Activated naive CD8-positive, alpha-beta T cell treated with anti-CD3 and anti-CD28 coated beads for 36 hours (primary cell): ENCODE measurements around the gene HIP1R. TPM values are rescaled to one million over a fixed set of nuclear protein-coding genes. Genes with fewer than 3 reads are reported as not detected.

Experiments used
- DNase-seq: peaks from one replicate; pipeline ENCODE4 v3.0.0; 2021
- H3K27ac Mint-ChIP-seq: one replicate; pipeline ENCODE4 v1.8.0; 2022; ENCODE audit warnings: mild to moderate bottlenecking, moderate library complexity, mixed read lengths
- H3K27me3 Mint-ChIP-seq: one replicate; pipeline ENCODE4 v1.8.0; 2022; ENCODE audit warnings: mild to moderate bottlenecking, mixed read lengths
- H3K36me3 Mint-ChIP-seq: one replicate; pipeline ENCODE4 v1.8.0; 2021; ENCODE audit warnings: mild to moderate bottlenecking, mixed read lengths
- H3K4me1 Mint-ChIP-seq: one replicate; pipeline ENCODE4 v1.8.0; 2021; ENCODE audit warnings: mixed read lengths
- H3K4me3 Mint-ChIP-seq: one replicate; pipeline ENCODE4 v1.8.0; 2022; ENCODE audit warnings: mild to moderate bottlenecking, moderate library complexity, mixed read lengths
- H3K9me3 Mint-ChIP-seq: one replicate; pipeline ENCODE4 v1.8.0; 2022; ENCODE audit warnings: mixed read lengths
- total RNA-seq, 2 experiments: library from RNA; stranded (reverse); gene quantifications; one replicate each; pipeline ENCODE4 v1.2.3, GENCODE V29; 2021

HIP1R gene
- total RNA-seq, 2 experiments from 2014 or later = 24.2 to 24.8 TPM

DNA sequence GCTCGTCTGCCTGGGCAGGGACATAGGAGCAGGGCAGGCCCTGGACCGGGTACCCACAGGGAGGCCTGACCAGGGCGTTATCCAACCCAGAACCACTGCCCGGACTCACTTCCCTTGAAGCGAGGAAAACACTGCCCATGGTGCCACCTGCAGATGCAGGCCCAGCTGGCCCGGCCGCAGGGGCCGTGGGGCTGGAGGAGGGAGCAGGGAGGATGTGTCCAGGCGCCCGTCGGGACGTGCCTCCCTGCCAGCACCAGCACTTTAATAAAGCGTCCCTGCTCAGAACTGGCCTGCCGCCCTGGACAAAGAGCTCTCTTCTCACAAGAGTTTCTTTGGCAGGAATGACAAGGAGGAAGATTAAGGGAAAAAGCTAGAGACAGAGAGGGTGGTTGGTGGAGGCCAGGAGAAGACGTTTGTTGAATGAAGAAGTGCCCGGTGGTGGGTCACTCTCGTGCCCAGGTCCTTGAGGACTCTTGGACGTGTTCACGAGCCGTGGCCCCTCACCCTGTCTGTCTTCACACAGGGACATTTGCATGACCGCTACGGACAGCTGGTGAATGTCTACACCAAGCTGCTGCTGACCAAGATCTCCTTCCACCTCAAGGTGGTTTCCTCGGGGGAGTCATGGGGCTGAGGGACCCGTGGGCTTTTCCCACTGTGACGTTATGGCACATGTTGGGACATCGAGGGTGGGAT lies 14.2 kb downstream of the HIP1R start:
- H3K4me3 Mint-ChIP-seq = no peak overlapping the region
- H3K27ac Mint-ChIP-seq = no peak overlapping the region
- no peak for DNase-seq
- no peaks in the 10 kb centered on the region for H3K36me3 Mint-ChIP-seq
- no peaks in the 10 kb centered on the region for H3K9me3 Mint-ChIP-seq
- no peaks in the 10 kb centered on the region for H3K4me1 Mint-ChIP-seq
- H3K27me3 Mint-ChIP-seq = no peaks in the 10 kb centered on the region

DNA sequence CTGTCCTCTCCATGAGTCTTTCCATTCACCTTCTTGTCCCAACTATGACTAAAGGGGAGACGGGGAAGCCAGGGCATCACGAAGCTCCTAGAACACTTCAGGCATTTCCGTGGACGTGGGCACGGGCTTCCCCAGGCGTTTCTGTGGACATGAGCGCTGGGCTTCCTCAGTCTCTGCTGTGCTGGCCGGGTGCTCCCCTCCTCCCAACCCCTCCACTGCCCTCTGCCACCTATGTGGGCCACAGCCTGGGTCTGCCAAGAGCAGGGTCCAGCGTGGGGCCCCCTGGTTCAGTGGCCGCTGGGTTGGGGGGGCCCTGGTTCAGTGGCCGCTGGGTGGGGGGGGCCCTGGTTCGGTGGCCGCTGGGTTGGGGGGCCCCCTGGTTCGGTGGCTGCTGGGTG lies 14.8 kb downstream of the HIP1R start:
- no peak overlapping the region for H3K4me3 Mint-ChIP-seq
- H3K27ac Mint-ChIP-seq = no peak overlapping the region
- no peaks in the 10 kb centered on the region for H3K4me1 Mint-ChIP-seq
- no peaks in the 10 kb centered on the region for H3K9me3 Mint-ChIP-seq
- H3K27me3 Mint-ChIP-seq = no peaks in the 10 kb centered on the region
- no peaks in the 10 kb centered on the region for H3K36me3 Mint-ChIP-seq
- DNase-seq = no peak

DNA sequence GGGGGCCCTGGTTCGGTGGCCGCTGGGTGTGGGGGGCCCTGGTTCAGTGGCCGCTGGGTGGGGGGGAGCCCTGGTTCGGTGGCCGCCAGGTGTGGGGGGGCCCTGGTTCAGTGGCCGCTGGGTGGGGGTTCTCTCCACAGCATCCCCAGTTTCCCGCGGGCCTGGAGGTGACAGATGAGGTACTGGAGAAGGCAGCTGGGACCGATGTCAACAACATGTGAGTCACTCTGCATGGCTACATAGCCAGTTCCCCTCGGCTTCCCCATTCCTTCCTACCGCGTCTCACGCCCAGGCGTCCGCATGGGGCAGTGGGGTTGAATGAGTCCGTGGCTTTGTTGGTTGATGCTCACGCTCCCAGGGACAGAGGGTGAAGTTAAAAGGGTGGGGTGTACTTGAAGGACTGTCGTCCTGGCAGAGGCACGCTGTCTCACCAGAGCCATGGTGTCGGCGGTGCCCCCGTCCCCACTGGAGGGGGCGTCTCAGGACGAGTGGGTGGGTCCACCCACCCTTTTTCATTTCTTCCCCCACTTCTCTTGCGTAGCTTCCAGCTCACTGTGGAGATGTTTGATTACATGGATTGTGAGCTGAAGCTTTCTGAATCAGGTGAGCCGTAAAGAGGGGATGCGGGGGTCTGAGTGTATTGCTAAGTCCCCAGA lies 15.6 kb downstream of the HIP1R start:
- no peak overlapping the region for H3K4me3 Mint-ChIP-seq
- no peaks in the 10 kb centered on the region for H3K27me3 Mint-ChIP-seq
- H3K4me1 Mint-ChIP-seq = no peaks in the 10 kb centered on the region
- H3K27ac Mint-ChIP-seq = no peak overlapping the region
- H3K36me3 Mint-ChIP-seq = no peaks in the 10 kb centered on the region
- DNase-seq = no peak
- H3K9me3 Mint-ChIP-seq = no peaks in the 10 kb centered on the region

DNA sequence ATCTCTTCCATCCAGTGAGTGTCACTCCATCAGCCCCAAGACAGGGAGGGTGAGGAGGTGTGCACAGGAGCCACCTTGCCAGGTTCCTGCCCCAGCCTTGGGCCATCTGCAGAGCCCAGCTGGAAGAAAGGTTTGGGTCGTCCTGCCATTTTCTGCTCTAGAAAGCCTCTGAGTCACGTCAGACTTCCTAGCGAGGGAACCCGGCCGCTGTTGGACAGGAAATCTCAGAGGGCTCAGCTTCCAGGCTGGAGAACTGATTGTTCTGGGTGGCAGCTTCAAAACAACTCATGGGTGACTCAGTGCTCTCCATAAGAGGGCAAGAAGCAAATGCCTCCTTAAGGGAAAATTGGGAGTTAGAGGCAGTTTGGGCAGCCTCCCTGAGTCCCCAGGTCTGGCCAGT lies 16.6 kb downstream of the HIP1R start:
- DNase-seq = no peak
- H3K4me3 Mint-ChIP-seq = no peak overlapping the region
- H3K36me3 Mint-ChIP-seq = no peaks in the 10 kb centered on the region
- no peaks in the 10 kb centered on the region for H3K9me3 Mint-ChIP-seq
- H3K27ac Mint-ChIP-seq = no peak overlapping the region
- H3K4me1 Mint-ChIP-seq = no peaks in the 10 kb centered on the region
- H3K27me3 Mint-ChIP-seq = no peaks in the 10 kb centered on the region

DNA sequence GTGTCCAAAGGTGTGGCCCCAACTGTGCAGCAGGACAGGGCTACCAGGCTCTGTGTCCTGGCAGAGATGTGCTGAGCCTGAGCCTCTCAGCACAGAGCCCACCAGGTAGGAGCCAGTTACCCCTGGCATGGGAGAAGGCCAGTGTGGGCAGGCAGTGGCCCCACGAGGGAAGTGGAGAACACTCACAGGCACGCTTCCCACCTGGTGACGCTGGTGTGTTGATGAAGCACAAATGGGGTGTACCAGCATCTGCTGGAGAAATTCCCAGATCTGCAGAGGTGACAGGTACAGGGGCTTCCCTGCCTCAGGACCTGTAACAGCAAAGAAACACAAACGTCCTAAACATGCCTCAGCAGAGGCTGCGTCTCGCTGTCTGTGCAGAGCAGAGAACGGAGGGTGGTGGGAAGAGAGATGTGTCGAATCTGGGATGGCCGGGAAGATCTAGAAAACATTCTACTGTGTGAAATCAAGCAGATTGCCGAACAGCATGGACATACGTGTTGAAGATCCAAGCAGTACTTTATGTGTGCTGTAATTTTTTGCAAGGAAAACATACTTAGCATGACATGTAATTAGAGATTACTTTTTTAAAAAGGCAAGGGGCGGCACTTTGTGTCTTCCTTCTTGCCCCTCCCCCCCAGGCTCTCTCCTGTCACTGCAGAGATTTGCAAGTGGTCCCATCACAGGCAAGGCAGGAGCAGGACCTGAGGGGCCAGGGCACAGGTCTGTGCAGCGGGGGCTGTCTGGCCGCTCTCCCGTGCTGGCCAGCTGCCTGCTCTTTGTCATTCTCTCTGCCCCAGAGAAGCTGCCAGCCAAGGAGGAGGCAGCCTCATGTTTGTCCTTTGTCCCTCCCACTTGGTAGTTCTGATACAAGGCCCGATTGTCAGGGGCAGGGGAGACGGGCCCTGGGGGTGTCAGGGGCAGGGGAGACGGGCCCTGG lies 17.3 kb downstream of the HIP1R start:
- H3K4me1 Mint-ChIP-seq = no peaks in the 10 kb centered on the region
- H3K4me3 Mint-ChIP-seq = no peak overlapping the region
- DNase-seq = no peak
- H3K9me3 Mint-ChIP-seq = no peaks in the 10 kb centered on the region
- no peaks in the 10 kb centered on the region for H3K27me3 Mint-ChIP-seq
- no peaks in the 10 kb centered on the region for H3K36me3 Mint-ChIP-seq
- H3K27ac Mint-ChIP-seq = no peak overlapping the region

DNA sequence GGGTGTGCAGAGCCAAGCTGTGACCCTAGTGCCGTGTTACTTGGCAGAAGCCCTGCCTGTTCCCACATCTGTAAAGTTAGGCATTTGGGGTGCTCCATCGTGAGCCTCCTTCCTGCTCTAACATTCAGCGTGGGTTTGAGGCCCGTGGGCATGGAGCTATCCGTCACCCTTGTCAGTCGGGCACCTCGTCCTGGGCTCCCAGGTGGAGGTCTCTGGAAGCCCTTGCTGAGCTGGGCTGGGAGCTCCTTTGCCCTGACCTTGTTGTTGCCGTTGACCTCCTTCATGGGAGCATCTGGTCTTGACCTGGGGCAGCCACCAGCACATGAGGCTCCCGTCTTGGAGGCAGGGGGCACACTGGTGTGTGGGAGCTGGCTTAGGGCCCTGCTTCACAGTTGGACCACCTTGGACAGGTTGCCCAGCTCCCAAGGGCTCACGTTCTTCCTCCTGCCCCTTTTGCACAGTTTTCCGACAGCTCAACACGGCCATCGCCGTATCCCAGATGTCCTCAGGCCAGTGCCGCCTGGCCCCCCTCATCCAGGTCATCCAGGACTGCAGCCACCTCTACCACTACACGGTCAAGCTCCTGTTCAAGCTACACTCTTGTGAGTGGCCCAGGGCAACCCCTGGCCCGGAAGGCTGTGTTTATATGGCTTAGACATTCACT lies 18.5 kb downstream of the HIP1R start:
- DNase-seq = no peak
- no peak overlapping the region for H3K27ac Mint-ChIP-seq
- no peaks in the 10 kb centered on the region for H3K9me3 Mint-ChIP-seq
- no peak overlapping the region for H3K4me3 Mint-ChIP-seq
- H3K36me3 Mint-ChIP-seq = no peaks in the 10 kb centered on the region
- H3K27me3 Mint-ChIP-seq = no peaks in the 10 kb centered on the region
- H3K4me1 Mint-ChIP-seq = no peaks in the 10 kb centered on the region

DNA sequence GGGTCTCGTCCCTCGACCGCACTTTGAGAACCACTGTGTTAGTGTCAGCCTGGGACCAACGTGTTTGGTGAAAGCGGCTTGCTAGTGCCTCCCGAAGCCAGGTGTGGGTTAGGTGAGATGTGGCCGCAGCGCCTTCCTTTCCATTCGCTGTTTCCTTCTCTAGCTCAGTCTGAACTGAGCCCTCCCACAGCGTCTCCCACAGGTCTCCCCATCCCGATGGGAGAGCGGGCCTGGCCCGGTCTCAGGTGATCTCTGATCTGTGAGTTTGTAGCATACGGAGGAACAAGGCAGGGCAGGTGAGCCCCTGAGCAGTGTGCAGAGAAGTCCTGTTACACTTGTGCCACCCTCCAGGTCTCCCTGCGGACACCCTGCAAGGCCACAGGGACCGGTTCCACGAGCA lies 19.3 kb downstream of the HIP1R start:
- Mint-ChIP-seq H3K27me3 (no peaks in the 10 kb centered on the region), H3K9me3 (no peaks in the 10 kb centered on the region), H3K4me3 (no peak overlapping the region), H3K4me1 (no peaks in the 10 kb centered on the region), H3K27ac (no peak overlapping the region), H3K36me3 (no peaks in the 10 kb centered on the region)
- no peak for DNase-seq

DNA sequence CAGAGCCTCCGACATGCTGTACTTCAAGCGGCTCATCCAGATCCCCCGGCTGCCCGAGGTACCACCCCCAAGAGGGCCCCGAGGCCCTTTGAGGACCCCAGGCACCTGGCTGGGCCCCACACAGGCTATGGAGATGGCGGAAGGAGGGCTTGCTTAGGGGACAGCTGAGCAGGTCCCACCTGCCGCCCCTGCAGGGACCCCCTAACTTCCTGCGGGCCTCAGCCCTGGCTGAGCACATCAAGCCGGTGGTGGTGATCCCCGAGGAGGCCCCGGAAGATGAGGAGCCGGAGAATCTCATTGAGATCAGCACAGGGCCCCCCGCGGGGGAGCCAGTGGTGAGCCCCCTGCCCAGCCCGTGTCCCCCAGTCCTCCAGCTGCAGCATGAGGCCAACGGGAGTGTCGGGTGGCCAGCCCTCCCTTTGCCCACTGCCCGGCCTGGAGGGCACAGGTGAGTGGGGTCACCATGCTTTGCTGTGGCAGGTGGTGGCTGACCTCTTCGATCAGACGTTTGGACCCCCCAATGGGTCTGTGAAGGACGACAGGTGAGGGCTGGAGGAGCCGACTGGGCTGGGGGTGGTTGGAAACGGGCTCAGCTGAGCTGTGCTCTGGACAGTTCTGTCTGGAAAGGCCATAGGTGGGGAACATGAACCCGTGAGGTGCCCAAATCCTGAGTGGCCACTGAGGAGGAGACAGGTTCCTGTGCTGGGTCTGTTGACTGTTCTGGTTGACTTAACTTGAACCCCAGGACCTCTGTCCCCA lies 20.0 kb downstream of the HIP1R start:
- Mint-ChIP-seq H3K9me3 (no peaks in the 10 kb centered on the region), H3K4me1 (no peaks in the 10 kb centered on the region), H3K36me3 (no peaks in the 10 kb centered on the region), H3K27ac (no peak overlapping the region), H3K27me3 (no peaks in the 10 kb centered on the region), H3K4me3 (no peak overlapping the region)
- DNase-seq = no peak

DNA sequence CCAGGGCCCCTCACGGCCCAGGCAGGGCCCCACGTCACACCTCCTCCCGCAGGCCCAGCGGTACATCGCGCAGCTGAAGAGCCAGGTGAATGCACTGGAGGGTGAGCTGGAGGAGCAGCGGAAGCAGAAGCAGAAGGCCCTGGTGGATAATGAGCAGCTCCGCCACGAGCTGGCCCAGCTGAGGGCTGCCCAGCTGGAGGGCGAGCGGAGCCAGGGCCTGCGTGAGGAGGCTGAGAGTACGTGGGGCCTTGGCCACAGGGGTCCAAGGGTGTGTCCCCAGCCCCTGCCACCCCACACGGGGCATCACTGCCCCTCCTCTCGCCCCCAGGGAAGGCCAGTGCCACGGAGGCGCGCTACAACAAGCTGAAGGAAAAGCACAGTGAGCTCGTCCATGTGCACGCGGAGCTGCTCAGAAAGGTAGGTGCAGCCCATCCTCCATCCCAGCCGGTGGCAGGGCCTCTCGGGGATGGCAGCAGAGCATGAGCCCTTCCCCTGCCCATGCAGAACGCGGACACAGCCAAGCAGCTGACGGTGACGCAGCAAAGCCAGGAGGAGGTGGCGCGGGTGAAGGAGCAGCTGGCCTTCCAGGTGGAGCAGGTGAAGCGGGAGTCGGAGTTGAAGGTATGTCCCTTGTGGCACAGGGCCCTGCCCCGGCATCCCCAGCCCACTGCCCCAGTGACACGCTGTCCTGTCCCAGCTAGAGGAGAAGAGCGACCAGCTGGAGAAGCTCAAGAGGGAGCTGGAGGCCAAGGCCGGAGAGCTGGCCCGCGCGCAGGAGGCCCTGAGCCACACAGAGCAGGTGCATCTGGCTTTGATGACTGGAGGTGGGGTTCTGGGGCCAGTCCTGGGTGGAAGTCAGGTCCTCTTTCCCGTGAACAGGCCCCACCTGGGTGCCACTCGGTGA lies 20.9 kb downstream of the HIP1R start:
- no peak for DNase-seq
- no peaks in the 10 kb centered on the region for H3K27me3 Mint-ChIP-seq
- H3K27ac Mint-ChIP-seq = no peak overlapping the region
- H3K4me1 Mint-ChIP-seq = no peaks in the 10 kb centered on the region
- H3K9me3 Mint-ChIP-seq = no peaks in the 10 kb centered on the region
- no peak overlapping the region for H3K4me3 Mint-ChIP-seq
- no peaks in the 10 kb centered on the region for H3K36me3 Mint-ChIP-seq

DNA sequence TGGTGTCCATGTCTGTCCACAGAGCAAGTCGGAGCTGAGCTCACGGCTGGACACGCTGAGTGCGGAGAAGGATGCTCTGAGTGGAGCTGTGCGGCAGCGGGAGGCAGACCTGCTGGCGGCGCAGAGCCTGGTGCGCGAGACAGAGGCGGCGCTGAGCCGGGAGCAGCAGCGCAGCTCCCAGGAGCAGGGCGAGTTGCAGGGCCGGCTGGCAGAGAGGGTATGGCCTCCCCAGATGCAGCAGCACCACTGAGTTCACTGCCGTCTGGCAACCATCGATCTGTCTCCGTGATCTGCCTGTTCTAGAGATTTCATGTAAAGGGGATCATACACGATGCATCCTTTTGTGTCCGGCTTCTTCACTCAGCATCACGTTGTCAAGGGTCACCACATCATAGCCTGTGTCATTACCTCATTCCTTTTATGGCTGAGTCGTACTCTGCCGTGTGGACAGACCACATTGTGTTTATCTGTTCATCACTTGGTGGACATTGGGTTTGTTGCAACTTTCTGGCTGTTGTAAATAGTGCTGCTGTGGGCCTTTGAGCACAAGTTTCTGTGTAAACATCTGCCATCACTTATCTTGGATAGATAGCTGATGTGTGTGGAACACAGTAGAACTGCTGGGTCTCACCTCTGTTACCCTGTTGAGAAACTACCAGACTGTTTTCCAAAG lies 21.9 kb downstream of the HIP1R start:
- Mint-ChIP-seq H3K4me3 (no peak overlapping the region), H3K27me3 (no peaks in the 10 kb centered on the region), H3K27ac (no peak overlapping the region), H3K9me3 (no peaks in the 10 kb centered on the region), H3K4me1 (no peaks in the 10 kb centered on the region), H3K36me3 (no peaks in the 10 kb centered on the region)
- no peak for DNase-seq

DNA sequence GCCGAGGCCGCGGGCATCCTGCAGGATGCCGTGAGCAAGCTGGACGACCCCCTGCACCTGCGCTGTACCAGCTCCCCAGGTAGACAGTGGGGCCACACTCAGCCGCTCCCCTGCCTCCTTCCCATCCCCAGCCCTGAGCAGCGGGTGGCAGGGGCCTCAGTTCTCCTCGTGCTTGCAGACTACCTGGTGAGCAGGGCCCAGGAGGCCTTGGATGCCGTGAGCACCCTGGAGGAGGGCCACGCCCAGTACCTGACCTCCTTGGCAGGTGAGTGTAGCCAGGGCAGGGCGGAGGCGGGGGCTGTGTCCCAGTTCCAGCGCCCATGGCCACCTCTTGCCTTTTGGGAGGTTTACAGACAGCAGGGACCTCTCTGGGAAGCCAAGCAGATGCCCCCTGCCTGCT lies 22.9 kb downstream of the HIP1R start:
- no peaks in the 10 kb centered on the region for H3K9me3 Mint-ChIP-seq
- DNase-seq = no peak
- H3K4me1 Mint-ChIP-seq = no peaks in the 10 kb centered on the region
- no peaks in the 10 kb centered on the region for H3K36me3 Mint-ChIP-seq
- H3K4me3 Mint-ChIP-seq = no peak overlapping the region
- no peak overlapping the region for H3K27ac Mint-ChIP-seq
- H3K27me3 Mint-ChIP-seq = no peaks in the 10 kb centered on the region

DNA sequence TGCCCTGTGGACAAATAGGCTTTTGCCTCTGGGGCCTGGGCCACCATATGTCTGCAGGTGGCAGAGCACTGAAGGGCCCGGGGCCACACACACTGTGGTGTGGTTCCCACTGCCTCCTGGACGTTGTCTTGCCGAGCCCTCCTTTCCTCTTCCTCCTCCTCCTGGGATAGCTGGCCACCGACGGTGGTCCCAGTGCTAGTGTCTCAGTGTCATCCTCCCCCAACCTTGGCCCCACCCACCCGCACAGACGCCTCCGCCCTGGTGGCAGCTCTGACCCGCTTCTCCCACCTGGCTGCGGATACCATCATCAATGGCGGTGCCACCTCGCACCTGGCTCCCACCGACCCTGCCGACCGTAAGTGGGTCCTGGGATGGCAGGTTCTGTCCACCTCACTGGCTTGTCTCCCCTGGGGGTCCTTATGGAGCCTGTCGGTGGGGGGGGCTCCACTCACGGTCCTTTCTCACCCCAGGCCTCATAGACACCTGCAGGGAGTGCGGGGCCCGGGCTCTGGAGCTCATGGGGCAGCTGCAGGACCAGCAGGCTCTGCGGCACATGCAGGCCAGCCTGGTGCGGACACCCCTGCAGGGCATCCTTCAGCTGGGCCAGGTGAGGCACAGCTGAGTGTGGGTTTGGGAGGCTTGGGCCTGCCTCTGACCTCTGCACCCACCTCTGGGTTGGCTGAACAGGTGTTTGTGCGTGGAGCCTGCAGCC lies 23.5 kb downstream of the HIP1R start:
- Mint-ChIP-seq H3K27me3 (no peaks in the 10 kb centered on the region), H3K4me1 (no peaks in the 10 kb centered on the region), H3K36me3 (no peaks in the 10 kb centered on the region), H3K4me3 (no peak overlapping the region), H3K27ac (no peak overlapping the region), H3K9me3 (no peaks in the 10 kb centered on the region)
- DNase-seq = no peak
